CD4-positive, alpha-beta T cell treated with Interleukin-12 subunit alpha and Interleukin-12 subunit beta, for 1 hour (primary cell): ENCODE data around the gene NECAP2.
A peak's percentile ranks its signal among the peaks of the same experiment; 100 is the strongest.
"Not testable (repeated sequence)": the region's sequence is repeated elsewhere in the genome, so short reads cannot be mapped to it uniquely, and the experiment has no call there.

ENCODE experiments used
- DNase-seq: peaks from one replicate; pipeline ENCODE4 v3.0.0-alpha.2; 2020

Gene NECAP2

GRCh38 chr1:16500466-16500865 is 59.9 kb downstream of the NECAP2 start:
- DNase-seq = not testable (repeated sequence)

- not testable (repeated sequence) for DNase-seq
Observed at GRCh38 chr1:16500975-16501374, 60.5 kb downstream of the NECAP2 start.

GRCh38 chr1:16501446-16501845 is 60.9 kb downstream of the NECAP2 start:
- DNase-seq = not testable (repeated sequence)

GRCh38 chr1:16503494-16503893 is 63.0 kb downstream of the NECAP2 start:
- no peak for DNase-seq

GRCh38 chr1:16505870-16506269 is 65.3 kb downstream of the NECAP2 start:
- DNase-seq = not testable (repeated sequence)

- DNase-seq = not testable (repeated sequence)
Observed at GRCh38 chr1:16506364-16507136, 66.0 kb downstream of the NECAP2 start.

GRCh38 chr1:16508861-16509445 is 68.4 kb downstream of the NECAP2 start:
- peak; percentile 23 for DNase-seq
